DOHH2 (cell line): Measurements from ENCODE around the gene PRKAB1.

ENCODE experiments used
- EZH2phosphoT487 ChIP-seq: fragments of 200-600 bp; sonication (generic); IDR thresholded peaks from 2 replicates; pipeline ENCODE4 v1.6.1; 2017; ENCODE audit warnings: borderline replicate concordance, mild to moderate bottlenecking, antibody characterized with exemption, low read length, moderate library complexity, mixed read lengths
- TF ChIP-seq, protein P1 (sequence below): fragments of 200-600 bp; sonication (generic); IDR thresholded peaks from one replicate; pipeline ENCODE4 v1.5.1; 2014; ENCODE audit warnings: antibody characterized with exemption, mild to moderate bottlenecking, low read depth, low read length; ENCODE audit not compliant: poor library complexity, severe bottlenecking

DNA sequence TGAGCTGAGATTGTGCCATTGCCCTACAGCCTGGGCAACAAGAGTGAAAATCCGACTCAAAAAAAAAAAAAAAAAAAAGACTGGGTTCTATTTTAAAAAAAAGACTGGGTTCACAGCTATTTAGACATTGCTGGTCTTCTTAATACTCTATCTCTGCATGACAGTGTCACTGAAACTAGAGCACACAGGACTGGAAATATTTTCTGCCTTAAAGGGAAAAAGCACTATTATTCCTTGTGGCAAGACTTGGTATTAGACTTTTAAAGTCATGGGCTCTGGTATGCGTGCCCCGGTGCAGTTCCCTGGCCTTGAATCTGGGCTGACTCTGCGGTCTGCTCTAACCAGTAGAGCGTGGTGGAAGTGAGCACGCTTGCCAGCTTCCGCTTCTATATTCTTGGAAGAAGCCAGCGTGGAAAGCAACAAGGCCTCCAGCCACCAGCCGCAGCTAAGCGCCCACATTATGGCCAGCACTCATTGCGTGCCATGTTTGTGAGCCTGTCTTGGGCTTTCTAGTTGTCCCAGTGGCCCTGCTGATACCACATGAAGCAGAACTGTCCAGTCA, 31.3 kb downstream of the PRKAB1 start:
- TF ChIP-seq, protein P1, sequence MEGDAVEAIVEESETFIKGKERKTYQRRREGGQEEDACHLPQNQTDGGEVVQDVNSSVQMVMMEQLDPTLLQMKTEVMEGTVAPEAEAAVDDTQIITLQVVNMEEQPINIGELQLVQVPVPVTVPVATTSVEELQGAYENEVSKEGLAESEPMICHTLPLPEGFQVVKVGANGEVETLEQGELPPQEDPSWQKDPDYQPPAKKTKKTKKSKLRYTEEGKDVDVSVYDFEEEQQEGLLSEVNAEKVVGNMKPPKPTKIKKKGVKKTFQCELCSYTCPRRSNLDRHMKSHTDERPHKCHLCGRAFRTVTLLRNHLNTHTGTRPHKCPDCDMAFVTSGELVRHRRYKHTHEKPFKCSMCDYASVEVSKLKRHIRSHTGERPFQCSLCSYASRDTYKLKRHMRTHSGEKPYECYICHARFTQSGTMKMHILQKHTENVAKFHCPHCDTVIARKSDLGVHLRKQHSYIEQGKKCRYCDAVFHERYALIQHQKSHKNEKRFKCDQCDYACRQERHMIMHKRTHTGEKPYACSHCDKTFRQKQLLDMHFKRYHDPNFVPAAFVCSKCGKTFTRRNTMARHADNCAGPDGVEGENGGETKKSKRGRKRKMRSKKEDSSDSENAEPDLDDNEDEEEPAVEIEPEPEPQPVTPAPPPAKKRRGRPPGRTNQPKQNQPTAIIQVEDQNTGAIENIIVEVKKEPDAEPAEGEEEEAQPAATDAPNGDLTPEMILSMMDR = no peak
- no peak for TF ChIP-seq EZH2phosphoT487
